ENCODE measurements around the gene MAP7D3.

The MAP7D3 gene

DNA sequence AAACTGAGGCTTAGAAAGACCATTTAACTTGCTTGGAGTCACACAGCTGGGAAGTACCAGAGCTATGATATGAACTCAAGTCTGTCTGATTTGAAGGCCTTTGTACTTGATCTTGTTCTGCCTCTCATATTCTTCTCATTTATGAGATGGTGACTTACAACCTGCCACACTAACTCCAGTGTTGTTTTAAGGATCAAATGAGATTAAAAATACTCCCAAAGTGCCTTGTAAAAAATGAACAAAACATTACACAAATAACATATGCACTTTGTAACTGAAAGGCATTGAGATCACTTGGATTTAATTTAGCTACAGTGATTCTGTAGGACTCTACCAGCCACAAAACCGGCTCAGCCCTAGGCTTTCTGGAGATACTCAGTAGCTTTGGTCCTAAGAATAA, 15.6 kb upstream of the MAP7D3 start (continued):
- TF ChIP-seq, protein P1, sequence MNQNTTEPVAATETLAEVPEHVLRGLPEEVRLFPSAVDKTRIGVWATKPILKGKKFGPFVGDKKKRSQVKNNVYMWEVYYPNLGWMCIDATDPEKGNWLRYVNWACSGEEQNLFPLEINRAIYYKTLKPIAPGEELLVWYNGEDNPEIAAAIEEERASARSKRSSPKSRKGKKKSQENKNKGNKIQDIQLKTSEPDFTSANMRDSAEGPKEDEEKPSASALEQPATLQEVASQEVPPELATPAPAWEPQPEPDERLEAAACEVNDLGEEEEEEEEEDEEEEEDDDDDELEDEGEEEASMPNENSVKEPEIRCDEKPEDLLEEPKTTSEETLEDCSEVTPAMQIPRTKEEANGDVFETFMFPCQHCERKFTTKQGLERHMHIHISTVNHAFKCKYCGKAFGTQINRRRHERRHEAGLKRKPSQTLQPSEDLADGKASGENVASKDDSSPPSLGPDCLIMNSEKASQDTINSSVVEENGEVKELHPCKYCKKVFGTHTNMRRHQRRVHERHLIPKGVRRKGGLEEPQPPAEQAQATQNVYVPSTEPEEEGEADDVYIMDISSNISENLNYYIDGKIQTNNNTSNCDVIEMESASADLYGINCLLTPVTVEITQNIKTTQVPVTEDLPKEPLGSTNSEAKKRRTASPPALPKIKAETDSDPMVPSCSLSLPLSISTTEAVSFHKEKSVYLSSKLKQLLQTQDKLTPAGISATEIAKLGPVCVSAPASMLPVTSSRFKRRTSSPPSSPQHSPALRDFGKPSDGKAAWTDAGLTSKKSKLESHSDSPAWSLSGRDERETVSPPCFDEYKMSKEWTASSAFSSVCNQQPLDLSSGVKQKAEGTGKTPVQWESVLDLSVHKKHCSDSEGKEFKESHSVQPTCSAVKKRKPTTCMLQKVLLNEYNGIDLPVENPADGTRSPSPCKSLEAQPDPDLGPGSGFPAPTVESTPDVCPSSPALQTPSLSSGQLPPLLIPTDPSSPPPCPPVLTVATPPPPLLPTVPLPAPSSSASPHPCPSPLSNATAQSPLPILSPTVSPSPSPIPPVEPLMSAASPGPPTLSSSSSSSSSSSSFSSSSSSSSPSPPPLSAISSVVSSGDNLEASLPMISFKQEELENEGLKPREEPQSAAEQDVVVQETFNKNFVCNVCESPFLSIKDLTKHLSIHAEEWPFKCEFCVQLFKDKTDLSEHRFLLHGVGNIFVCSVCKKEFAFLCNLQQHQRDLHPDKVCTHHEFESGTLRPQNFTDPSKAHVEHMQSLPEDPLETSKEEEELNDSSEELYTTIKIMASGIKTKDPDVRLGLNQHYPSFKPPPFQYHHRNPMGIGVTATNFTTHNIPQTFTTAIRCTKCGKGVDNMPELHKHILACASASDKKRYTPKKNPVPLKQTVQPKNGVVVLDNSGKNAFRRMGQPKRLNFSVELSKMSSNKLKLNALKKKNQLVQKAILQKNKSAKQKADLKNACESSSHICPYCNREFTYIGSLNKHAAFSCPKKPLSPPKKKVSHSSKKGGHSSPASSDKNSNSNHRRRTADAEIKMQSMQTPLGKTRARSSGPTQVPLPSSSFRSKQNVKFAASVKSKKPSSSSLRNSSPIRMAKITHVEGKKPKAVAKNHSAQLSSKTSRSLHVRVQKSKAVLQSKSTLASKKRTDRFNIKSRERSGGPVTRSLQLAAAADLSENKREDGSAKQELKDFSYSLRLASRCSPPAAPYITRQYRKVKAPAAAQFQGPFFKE (tag by site-specific recombination; IDR thresholded peaks at IDR 0.05; ENCODE audit: borderline replicate concordance), result no peak
- no peak for TF ChIP-seq ZFHX2 (tag by site-specific recombination; conservative IDR thresholded peaks at IDR 0.05)
- TF ChIP-seq ZNF701 (tag by site-specific recombination; IDR thresholded peaks at IDR 0.05), result no peak
- no peak for TF ChIP-seq ZNF138 (tag by site-specific recombination; IDR thresholded peaks at IDR 0.05; ENCODE audit: borderline replicate concordance)
- TF ChIP-seq ZNF473 (tag by site-specific recombination; IDR thresholded peaks at IDR 0.05), result no peak
- no peak for TF ChIP-seq SETDB1 (IDR thresholded peaks at IDR 0.05; ENCODE audit: insufficient read length, low read length)
- TF ChIP-seq ZBTB17 (tag by site-specific recombination; IDR thresholded peaks at IDR 0.05), result peak; percentile 54
- TF ChIP-seq ZSCAN16 (tag by site-specific recombination; IDR thresholded peaks at IDR 0.05), result no peak
- no peak for TF ChIP-seq ZNF202 (tag by site-specific recombination; IDR thresholded peaks at IDR 0.05; ENCODE audit: borderline replicate concordance)
- TF ChIP-seq IKZF3 (tag by site-specific recombination; IDR thresholded peaks at IDR 0.05), result peak; percentile 83
- TF ChIP-seq, protein P2, sequence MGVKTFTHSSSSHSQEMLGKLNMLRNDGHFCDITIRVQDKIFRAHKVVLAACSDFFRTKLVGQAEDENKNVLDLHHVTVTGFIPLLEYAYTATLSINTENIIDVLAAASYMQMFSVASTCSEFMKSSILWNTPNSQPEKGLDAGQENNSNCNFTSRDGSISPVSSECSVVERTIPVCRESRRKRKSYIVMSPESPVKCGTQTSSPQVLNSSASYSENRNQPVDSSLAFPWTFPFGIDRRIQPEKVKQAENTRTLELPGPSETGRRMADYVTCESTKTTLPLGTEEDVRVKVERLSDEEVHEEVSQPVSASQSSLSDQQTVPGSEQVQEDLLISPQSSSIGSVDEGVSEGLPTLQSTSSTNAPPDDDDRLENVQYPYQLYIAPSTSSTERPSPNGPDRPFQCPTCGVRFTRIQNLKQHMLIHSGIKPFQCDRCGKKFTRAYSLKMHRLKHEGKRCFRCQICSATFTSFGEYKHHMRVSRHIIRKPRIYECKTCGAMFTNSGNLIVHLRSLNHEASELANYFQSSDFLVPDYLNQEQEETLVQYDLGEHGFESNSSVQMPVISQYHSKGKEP (tag by site-specific recombination; IDR thresholded peaks at IDR 0.05), result peak; percentile 40; the same call in 1 of the 2 replicates
- TF ChIP-seq ZBTB1 (tag by site-specific recombination; IDR thresholded peaks at IDR 0.05), result peak; percentile 38; the same call in 1 of the 2 replicates
- TF ChIP-seq ZNF623 (tag by site-specific recombination; IDR thresholded peaks at IDR 0.05), result no peak
- TF ChIP-seq ZNF26 (tag by site-specific recombination; IDR thresholded peaks at IDR 0.05), result no peak
- no peak for TF ChIP-seq ZNF211 (tag by site-specific recombination; IDR thresholded peaks at IDR 0.05; ENCODE audit: low read depth)
- no peak for TF ChIP-seq ZNF366 (tag by site-specific recombination; conservative IDR thresholded peaks at IDR 0.05)
- TF ChIP-seq, protein P3, sequence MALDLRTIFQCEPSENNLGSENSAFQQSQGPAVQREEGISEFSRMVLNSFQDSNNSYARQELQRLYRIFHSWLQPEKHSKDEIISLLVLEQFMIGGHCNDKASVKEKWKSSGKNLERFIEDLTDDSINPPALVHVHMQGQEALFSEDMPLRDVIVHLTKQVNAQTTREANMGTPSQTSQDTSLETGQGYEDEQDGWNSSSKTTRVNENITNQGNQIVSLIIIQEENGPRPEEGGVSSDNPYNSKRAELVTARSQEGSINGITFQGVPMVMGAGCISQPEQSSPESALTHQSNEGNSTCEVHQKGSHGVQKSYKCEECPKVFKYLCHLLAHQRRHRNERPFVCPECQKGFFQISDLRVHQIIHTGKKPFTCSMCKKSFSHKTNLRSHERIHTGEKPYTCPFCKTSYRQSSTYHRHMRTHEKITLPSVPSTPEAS (tag by site-specific recombination; IDR thresholded peaks at IDR 0.05), result no peak
- TF ChIP-seq ZFP37 (tag by site-specific recombination; IDR thresholded peaks at IDR 0.05), result no peak
- no peak for TF ChIP-seq HOXA7 (CRISPR knock-in tag; IDR thresholded peaks at IDR 0.05; ENCODE audit: borderline replicate concordance)
- 0 out of 2 replicates have a peak, but pooled peaks have one; percentile 34 for TF ChIP-seq GFI1B (tag by site-specific recombination; IDR thresholded peaks at IDR 0.05)
- no peak for TF ChIP-seq ZNF394 (tag by site-specific recombination; IDR thresholded peaks at IDR 0.05; ENCODE audit: borderline replicate concordance)
- TF ChIP-seq, protein P4, sequence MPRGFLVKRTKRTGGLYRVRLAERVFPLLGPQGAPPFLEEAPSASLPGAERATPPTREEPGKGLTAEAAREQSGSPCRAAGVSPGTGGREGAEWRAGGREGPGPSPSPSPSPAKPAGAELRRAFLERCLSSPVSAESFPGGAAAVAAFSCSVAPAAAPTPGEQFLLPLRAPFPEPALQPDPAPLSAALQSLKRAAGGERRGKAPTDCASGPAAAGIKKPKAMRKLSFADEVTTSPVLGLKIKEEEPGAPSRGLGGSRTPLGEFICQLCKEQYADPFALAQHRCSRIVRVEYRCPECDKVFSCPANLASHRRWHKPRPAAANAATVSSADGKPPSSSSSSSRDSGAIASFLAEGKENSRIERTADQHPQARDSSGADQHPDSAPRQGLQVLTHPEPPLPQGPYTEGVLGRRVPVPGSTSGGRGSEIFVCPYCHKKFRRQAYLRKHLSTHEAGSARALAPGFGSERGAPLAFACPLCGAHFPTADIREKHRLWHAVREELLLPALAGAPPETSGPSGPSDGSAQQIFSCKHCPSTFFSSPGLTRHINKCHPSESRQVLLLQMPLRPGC (tag by site-specific recombination; IDR thresholded peaks at IDR 0.05), result peak; percentile 75; the same call in 1 of the 2 replicates
- no peak for TF ChIP-seq ZNF175 (tag by site-specific recombination; IDR thresholded peaks at IDR 0.05)
- TF ChIP-seq ZNF521 (tag by site-specific recombination; IDR thresholded peaks at IDR 0.05), result no peak
- TF ChIP-seq ZNF391 (tag by site-specific recombination; IDR thresholded peaks at IDR 0.05; ENCODE audit: borderline replicate concordance, low read depth), result no peak
- no peak for TF ChIP-seq ZNF311 (tag by site-specific recombination; IDR thresholded peaks at IDR 0.05; ENCODE audit: borderline replicate concordance)
- TF ChIP-seq ZNF776 (tag by site-specific recombination; IDR thresholded peaks at IDR 0.05; ENCODE audit: borderline replicate concordance), result no peak
- no peak for TF ChIP-seq ZNF76 (tag by site-specific recombination; IDR thresholded peaks at IDR 0.05; ENCODE audit: borderline replicate concordance, low read depth)
- no peak for TF ChIP-seq KLF9 (tag by site-specific recombination; IDR thresholded peaks at IDR 0.05; ENCODE audit: low read depth)
- 0 out of 2 replicates have a peak, but pooled peaks have one; percentile 67 for TF ChIP-seq ZNF2 (tag by site-specific recombination; IDR thresholded peaks at IDR 0.05)

Measured in HEK293 (cell line).